HTERT RPE-1 (cell line): ENCODE measurements around the gene AHI1.

Experiments
- in situ Hi-C: fragments of 300-500 bp; cut with MboI; formaldehyde crosslinking; loops from 4 replicates; pipeline ENCODE4 v1.14.3; 2020; ENCODE audit warnings: low sequenced_read_pairs

The AHI1 gene

GRCh38 chr6:135464634-135465033 is 32.9 kb downstream of the AHI1 start:
- in situ Hi-C loops, result no loop called here

DNA sequence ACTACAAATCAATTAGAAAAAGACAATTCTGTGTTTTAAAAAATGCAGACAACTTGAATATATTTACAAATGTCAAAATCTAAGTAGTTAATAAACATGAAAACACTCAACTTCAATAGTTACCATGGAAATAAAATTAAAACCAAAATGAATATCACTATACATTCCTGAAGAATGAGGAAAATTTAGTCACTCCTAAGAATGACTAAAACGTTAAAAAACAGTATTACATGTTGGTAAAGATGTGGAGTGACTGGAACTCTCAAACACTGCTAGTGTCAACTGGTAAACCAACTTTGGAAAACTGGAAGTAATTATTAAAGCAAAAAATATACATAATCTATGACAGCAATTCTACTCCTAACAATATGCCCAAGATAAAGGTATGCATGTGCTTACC is 36.3 kb downstream of the AHI1 start:
- in situ Hi-C loops, result no loop called here

- in situ Hi-C loops, result no loop called here
Observed at GRCh38 chr6:135458051-135458450, 39.5 kb downstream of the AHI1 start.

- in situ Hi-C loops, result no loop called here
Observed at GRCh38 chr6:135451617-135452190, 45.8 kb downstream of the AHI1 start.

- in situ Hi-C loops, result no loop called here
Observed at GRCh38 chr6:135449246-135449645, 48.3 kb downstream of the AHI1 start.

GRCh38 chr6:135440087-135440792 is 57.3 kb downstream of the AHI1 start:
- in situ Hi-C loops, result no loop called here

- in situ Hi-C loops, result no loop called here
Observed at GRCh38 chr6:135439549-135439948, 58.0 kb downstream of the AHI1 start.

- in situ Hi-C loops, result no loop called here
Observed at GRCh38 chr6:135438907-135439535, 58.5 kb downstream of the AHI1 start.

DNA sequence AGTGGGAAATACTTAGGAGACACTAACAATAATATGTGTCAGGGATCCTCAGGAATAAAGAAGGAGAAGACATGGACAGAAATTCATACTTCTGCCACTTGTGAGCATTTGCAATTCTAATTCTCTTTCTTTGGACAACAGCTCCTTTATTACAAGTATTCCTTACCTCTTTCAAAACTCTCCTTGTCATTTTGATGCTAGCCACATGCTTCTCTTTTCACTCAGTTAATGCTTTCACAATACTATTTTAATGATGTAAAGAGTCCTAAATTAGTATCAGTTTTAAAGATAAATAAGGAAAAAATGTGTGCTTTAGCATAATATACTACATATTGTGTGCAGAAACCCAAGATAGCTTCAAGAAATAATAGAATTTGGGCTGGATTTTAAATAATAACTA is 62.5 kb downstream of the AHI1 start:
- in situ Hi-C loops, result no loop called here

DNA sequence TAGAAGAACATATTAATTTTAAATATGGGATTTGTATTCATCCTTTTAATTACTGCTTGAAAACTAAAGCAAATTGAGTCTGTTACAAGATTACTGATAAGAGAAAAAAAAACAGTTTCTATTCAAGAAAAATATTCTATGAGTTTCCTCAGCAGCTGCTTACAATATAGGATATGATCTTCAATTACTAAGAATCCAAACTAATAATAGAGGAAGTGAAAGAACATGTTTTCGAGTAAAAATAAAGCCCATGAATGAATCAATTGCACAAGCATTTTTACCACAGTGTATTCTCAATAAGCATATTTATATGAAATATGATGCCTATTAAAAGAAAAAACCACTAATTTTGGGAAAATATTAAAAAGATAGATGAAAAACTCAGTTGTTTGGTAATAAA is 63.4 kb downstream of the AHI1 start:
- in situ Hi-C loops, result no loop called here

DNA sequence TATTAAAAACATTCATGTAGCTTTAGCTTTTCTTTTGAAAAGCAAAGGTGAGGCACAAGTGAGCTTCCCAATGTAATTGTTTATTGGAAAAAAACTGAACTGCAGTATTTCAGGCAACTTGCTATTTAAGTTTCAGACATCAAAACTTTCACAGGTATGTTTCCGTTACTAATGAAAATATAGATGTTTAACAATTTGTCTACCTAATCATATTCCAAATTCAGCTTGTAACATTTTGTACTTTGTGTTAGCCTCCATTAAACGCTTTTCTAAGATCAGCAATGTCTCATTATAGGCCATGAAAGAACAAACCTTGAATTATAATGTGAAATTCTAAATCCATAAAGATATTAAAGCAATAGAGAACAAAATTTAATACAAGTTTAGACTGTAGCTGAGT is 69.5 kb downstream of the AHI1 start:
- in situ Hi-C loops, result no loop called here

- in situ Hi-C loops, result no loop called here
Observed at GRCh38 chr6:135426833-135427232, 70.7 kb downstream of the AHI1 start.

- in situ Hi-C loops, result no loop called here
Observed at GRCh38 chr6:135424385-135424784, 73.2 kb downstream of the AHI1 start.

DNA sequence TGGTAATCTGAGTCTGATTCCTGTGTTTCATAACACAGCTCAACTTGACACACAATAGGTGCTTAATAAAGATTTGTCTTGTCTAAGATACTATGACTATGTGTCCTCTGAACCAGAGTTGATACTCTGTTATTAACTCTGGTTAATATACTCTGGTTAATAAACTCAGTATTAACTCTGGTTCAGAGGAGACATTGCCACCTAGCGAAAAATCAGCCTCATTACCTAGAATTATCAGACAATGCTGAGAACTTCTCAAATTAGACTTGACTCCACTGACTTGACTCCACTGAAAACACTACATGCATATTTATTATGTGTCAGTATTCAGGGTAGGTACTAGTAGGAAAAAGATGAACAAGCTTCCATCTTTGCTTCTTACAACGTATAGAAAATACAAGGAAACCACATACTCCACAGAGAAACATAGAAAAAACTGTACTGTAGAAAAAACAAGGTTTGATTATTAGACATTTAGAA is 73.9 kb downstream of the AHI1 start:
- in situ Hi-C loops, result no loop called here

DNA sequence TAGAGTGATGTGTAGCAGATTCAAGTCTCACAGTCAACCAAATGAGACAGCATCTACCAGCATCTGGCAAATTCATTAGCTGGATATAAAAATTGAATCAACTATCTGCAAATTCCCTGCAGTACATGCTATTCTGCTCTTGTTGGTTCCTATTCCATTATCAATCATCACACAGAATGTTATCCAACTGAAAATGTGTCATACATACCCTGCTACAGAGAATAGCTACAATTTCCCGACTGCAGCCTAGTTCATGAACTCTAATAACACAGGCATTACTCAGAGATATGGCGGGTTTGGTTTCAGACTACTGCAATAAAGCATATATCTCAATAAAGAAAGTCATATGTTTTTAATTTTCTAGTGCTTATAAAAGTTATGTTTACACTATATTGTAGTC is 78.4 kb downstream of the AHI1 start:
- in situ Hi-C loops, result no loop called here

GRCh38 chr6:135418040-135418760 is 79.3 kb downstream of the AHI1 start:
- in situ Hi-C loops, result no loop called here

- in situ Hi-C loops, result no loop called here
Observed at GRCh38 chr6:135412761-135413160, 84.8 kb downstream of the AHI1 start.

- in situ Hi-C loops, result no loop called here
Observed at GRCh38 chr6:135411849-135412248, 85.7 kb downstream of the AHI1 start.

DNA sequence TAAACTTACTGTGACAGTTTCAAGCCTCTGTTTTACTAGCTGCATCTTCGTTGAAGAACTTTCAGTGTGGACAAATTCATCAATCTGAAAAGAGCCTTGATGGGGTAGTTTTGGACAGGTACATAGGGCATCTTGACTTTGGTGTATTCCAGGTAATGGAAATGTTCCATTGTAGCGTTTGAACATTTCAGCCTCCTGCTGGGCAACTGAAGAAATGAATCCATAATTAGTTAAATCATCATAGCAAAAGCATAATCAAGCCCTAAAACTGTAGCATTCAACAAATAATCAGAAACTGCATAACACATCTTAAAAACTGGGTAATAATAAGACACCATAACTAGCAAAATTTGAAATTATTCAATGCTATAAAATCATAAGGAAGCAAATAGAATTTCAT is 86.2 kb downstream of the AHI1 start:
- in situ Hi-C loops, result no loop called here

- in situ Hi-C loops, result no loop called here
Observed at GRCh38 chr6:135410856-135411255, 86.7 kb downstream of the AHI1 start.

DNA sequence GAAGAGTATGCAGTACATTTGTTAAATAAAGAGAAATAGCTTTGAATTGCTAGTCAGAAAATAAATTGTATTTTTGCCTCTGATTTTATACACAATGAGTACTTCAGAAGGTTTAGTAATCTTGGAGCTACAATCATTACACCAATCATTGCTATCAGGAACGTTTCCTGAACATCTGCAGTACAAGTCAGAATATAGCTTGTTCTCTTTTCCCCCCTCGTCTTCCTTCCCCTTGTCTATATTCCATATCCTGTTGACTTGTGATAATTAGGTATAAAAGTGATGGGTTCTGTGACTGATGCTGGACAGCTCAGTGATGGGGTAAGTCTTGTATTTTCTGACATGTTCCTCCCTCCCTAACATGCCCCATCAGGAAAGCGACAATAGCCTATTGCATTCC is 94.0 kb downstream of the AHI1 start:
- in situ Hi-C loops, result no loop called here

- in situ Hi-C loops, result no loop called here
Observed at GRCh38 chr6:135402311-135402710, 95.2 kb downstream of the AHI1 start.
